EL (cell line): Measurements from ENCODE around the gene PI4KA.
"Not testable (repeated sequence)": the region's sequence is repeated elsewhere in the genome, so short reads cannot be mapped to it uniquely, and the experiment has no call there.

Source experiments
- DNase-seq: peaks from one replicate; pipeline ENCODE4 v3.0.0-alpha.2; 2016

PI4KA gene

DNA sequence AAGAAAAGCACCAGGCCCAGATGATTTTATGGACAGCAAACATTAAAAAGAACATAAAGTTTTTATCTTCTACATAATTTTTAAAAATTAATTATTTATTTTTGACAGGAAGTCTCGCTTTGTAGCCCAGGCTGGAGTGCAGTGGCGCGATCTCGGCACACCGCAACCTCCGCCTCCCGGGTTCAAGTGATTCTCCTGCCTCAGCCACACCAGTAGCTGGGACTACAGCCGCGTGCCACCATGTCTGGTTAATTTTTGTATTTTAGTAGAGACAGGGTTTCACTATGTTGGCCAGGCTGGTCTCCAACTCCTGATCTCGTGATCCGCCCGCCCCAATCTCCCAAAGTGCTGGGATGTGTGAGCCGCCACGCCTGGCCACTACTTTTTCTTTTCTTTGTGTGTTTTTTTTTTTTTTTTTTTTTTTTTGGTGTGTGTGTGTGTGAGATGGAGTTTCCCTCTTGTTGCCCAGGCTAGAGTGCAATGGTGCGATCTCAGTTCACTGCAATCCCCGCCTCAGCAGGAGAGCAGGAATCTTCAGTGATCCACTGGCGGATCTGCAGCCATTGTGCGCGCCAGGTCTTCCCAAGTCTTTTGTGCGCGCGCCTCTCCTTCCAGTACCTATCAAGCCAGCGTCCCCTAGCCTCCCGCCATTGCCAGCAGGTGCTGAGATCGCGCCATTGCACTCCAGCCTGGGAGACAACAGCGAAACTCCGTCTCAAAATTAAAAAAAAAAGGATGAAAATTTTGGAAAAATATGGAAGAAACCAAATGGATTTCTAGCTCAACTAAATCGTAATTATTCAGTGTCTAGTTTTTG lies 171.0 kb downstream of the PI4KA start:
- not testable (repeated sequence) for DNase-seq

DNA sequence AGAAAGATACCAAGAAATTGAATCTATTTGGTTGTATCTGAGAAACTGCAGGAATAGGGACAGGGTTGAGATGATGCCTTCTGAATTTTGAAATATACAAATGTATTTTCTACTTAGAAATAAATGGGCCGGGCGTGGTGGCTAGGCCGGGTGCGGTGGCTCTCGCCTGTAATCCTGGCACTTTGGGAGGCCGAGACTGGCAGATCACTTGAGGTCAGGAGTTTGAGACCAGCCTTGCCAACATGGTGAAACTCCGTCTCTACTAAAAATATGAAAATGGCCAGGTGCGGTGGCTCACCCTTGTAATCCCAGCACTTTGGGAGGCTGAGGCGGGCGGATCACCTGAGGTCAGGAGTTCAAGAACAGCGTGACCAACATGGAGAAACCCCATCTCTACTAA lies 172.8 kb downstream of the PI4KA start:
- not testable (repeated sequence) for DNase-seq

DNA sequence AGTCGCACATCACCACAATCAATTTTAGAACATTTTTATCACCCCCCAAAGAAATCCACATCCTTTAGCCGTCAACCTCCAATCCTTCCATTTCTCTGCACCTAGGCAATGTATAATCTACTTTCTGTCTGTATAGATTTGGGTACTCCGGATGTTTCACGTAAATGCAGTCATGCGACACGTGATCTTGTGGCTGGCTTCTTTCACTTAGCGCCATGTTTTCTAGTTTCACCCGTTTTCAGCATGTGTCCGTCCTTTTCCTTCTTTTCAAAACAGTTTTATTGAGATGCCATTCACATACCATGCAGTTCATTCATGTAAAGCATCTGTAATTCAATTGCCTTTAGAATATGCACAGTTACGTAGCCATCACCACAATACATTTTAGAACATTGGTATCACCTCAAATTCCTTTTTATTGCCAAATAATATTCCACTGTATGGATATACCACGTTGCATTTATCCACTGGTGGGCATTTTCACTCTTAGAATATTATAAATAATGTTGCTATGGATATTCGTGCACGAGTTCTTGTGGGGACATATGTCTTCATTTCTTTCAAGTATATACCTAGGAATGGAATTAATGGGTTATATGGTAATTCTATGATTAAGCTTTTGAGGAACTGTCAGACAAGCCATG lies 179.7 kb downstream of the PI4KA start:
- not testable (repeated sequence) for DNase-seq

DNA sequence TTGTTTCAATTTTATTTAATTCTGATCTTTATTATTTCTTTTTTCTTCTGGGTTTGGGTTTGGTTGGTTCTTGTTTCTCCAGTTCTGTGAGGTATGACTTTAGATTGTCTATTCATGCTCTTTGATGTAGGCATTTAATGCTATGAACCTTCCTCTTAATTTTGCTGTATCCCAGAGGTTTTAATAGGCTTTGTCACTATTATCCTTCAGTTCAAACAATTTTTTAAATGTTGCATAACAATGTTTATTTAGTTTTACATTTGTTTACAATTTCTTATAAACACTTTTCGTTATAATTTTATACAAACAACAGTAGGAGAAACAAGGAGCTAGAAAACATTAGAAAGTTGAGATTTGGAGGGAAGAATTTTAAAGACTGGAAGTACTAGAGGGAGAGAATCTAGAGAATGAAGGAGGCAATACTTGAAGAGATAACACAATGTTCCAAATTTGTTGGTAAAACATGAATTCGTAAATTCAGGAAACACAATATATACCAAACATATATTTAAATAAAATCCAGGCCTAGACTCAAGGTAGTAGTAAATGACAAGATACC lies 180.8 kb downstream of the PI4KA start:
- DNase-seq = no peak

DNA sequence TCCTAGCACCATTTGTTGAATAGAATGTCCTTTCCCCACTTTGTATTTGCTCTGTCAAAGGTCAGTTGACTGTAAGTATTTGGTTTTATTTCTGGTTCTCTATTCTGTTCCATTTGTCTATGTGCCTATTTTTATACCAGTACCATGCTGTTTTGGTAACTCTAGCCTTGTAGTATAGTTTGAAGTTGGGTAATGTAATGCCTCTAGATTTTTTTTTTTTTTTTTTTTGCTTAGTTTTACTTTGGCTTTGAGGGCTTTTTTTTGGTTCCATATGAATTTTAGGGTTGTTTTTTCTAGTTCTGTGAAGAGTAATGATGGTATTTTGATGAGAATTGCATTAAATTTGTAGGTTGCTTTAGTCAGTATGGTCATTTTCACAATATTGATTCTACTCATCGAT lies 183.0 kb downstream of the PI4KA start:
- not testable (repeated sequence) for DNase-seq

DNA sequence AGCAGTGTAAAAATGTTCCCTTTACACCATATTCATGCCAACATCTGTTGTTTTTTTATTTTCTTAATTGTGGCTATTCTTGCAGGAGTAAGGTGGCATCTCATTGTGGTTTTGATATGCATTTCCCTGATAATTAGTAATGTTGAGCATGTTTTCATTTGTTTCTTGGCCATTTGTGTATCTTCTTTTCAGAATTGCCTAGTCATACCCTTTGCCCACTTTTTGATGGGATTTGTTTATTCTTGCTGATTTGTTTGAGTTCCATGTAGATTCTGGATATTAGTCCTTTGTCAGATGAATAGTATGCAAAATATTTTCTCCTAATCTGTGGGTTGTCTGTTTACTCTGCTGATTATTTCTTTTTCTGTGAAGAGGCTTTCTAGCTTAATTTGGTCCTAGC lies 183.6 kb downstream of the PI4KA start:
- DNase-seq = no peak

DNA sequence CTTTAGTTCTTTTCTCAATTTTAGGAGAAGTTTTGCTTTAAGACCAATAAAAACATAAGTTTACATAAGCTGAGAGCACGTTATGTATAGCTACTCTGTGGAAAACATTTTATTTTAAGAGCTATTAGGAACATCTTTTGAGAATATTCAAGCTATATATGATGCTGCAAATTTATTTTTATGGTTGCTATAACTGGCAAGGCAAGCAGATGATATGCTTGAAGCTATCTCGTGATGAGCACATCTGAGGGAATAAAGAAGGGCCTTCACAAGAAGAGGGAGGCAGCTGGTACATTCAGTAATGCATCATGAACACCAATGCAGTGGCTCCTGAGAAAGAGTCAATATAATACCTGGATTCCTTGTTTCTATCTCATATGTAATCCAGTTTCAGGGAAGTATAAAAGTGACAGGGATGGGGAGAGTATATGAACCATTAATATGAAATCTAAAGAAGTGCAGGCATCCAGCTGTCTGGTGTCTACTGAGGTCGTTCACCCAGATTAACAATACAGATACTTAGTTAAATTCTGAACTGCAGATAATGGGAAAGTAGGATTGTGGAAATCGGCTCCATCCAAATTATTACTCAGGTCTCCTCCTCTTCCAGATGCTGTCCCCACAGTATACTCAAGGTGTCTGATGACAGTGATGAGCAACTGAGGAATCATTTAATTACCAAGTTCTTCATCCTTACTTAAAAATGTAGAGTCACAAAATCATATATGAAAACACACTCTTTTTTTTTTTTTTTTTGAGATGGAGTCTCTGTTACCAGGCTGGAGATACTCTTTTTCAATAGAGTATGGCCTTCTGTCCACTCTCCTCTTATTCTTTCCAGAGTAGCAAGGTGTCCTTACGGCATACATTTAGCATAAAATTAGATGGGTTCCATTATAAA lies 185.1 kb downstream of the PI4KA start:
- no peak for DNase-seq

DNA sequence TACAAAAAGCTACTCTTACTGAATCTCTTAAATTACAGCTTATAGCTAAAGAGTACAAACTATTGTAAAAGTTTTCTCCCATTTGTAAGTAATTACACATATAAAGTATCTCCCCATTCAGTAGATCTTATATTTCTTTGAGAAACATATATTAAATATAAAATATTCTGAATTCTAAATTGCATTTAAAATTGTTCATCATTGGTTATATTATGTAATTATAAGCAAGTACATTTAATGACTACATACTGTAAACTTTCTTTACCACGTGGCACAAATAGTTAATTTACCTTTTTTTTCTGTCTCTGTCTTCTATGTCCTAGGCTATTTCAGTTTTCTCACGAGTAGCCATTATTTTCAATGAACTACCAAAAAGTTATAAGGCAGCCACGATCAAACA lies 185.9 kb downstream of the PI4KA start:
- no peak for DNase-seq

DNA sequence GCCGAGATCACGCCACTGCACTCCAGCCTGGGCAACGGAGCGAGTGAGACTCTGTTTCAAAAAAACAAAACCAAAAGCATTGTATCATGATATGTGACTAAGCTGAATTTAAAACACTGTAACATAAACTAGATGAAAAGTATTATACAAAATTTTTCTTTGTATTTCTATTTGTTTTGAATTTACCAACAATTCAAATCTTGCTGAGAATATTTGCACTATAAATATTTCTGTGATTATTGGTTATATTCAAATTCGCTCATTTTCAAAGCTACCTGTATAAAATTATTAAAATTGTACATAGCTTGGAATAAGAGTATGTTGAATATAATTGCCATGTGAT lies 186.6 kb downstream of the PI4KA start:
- no peak for DNase-seq

DNA sequence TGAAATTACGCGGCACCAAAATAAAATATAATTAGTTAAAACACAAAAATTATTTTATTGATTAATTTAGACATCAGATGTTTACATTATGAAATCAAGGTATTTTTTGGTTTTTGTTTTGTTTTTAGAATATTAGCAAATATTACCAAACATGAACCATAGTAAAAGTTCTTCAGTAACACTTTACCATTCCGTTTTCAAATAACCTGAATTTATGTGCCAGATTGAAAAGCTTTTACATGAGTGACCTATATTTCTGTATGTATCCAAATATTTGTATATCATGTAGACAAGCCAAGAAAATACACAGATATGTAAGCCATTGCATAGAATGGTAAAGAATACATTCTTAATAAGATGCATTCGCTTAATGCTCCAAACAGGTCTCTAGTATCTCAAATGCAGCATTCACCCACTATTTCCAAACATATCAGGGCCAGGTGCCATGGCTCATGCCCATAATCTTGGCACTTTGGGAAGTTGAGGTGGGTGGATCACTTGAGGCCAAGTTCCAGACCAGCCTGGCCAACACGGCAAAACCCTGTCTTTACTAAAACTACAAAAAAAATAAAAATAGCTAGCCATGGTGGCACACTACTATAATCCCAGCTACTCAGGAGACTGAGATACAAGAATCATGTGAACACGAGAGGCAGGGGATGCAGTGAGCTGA lies 187.1 kb downstream of the PI4KA start:
- no peak for DNase-seq

DNA sequence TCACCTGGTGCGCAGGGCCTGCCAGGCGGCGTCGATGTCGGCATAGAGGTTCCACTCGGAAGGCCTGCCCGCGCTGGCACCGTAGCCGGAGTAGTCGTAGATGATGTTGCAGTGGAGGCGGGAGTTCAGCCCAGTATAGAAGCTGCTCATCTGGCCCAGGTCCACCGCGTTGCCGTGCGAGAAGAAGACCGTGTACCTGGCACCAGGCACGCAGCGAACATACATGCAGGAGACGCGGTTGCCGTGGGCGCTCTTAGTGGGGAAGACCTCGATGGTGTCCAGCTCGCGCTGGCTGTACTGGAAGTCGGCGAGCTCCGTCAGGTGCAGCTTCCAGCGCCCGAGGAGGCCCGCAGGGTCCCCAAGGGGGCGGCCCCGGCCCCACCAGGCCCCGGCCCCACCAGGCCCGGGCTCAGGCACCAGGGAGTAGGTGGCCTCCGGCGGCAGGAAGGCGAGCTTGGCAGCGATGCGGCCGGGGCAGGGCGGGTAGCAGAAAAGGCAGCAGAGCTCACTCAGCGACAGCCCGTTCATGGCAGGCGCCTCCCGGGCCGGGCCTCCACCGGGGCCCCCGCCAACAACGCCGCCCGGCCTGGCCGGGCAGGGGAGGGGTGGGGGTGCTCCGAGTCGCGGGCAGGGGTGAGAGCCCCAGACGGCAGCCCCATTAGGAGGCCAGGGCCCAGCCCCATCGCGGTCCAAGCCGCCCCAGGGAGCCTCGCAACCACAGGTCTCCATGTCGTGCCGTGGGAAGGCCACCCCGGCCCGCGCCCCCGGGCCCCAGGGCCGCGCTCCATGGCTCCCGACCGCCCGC lies 188.0 kb downstream of the PI4KA start:
- DNase-seq = not testable (repeated sequence)

DNA sequence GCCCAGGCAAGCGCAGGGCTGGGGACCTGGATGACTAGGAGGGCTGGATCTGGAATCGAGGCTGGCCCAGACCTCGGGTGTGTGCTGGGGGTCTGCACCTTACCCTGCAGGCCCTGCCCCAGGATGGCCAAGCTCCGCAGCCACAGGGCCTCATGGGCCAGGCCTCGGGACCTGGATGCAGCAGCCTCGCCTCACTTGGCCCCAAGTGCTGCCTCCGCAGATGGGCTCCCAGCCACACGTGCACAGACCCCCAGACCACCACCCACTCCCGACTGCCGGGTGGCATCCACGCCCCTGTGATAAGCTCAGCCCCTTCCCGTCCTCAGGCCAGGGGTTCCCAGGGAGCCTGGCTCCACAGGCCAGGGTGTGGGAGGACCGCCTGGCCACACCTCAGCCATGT lies 188.7 kb downstream of the PI4KA start:
- DNase-seq = not testable (repeated sequence)

DNA sequence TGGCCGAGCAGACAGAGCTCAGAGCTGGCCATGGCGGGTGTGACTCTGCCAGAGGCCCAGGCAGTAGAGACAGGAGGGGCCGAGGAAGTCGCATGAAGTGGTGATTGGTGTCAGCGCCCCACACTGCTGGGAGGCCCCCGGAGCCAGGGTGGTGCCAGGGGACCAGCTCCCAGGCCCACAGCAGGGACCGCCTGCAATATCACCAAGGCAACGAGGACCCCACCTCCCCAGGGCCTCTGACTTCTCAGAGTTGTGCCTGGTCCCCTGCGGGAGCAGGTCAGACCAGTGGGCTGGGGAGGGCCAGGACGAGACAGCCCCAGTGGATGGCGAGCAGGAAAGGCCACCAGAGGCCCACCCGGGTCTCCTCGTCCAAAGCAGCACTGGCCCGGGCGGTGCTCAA lies 189.1 kb downstream of the PI4KA start:
- not testable (repeated sequence) for DNase-seq

DNA sequence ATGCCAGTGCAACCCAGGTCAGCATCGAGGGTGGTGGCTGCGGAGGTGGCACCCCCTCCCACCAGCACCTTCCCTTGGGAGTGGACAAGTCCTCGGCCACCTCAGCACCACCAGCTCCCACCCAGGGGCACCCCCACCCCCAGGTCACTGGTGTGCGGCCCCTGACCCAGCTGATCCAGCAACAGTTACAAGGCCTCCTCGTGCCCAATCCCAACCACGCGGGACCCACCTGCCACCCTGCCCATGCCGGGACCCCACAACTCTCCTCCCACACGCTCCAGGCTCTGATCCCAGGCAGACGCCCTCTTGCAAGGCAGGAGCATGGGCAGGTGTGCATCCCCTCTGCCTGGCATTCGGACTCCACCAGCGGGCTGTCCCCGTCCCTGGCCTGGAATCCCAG lies 189.8 kb downstream of the PI4KA start:
- DNase-seq = not testable (repeated sequence)

DNA sequence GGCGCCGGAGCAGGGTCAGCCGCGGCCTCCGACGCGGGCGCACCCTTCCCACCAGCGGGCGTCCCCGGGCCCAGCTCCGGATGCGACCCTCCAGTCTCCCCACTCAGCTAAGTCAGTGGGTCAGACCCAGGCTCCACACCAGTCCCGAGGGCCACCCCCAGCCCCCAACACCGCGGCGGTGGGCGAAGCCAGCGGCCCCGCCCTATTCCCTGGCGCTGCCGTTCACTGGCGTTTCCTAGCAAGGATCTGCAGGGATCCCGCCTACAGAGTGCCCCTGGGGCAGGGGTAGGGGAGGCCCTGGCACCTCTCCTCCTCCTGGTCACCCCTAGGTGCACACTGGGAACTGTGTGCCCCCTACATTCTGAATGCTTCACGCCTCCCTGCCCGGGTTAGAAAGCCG lies 190.4 kb downstream of the PI4KA start:
- DNase-seq = not testable (repeated sequence)

DNA sequence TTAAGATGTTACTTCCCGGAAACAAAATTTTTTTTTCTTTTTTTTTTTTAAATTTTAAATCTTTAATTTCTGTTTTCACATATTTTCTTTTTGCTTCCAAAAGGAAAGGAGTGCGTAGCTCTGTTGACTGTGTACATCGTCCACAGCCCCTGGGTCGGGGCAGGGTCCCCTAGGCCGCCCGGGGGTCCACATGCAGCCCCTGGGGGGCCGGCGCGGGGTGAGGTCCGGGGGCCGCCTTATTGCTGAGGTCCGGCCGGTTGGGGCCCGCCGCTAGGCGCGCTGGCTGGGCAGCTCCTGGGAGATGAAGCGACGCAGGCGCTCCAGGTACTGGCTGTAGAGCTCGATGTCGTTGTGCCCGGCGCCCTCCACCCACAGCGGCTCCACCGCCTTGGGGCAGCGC lies 191.1 kb downstream of the PI4KA start:
- DNase-seq = not testable (repeated sequence)

DNA sequence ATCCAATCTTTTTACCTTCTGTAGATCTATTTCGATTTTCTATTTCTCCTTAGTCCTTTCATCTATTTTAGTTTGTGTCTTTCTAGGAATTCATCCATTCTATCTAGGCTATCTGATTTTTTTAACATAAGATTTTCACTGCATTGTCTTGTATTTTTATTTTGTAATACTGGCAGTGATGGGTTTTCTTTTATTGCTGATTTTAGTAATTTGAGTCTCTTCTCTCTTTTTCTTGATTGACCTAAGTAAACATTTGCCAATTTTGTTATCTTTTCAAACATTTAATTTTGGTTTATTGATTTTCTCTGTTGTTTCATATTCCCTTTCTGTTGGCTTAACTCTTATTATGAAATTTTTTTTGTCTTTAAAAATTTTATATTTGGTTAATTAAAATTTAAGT lies 192.1 kb downstream of the PI4KA start:
- DNase-seq = no peak

DNA sequence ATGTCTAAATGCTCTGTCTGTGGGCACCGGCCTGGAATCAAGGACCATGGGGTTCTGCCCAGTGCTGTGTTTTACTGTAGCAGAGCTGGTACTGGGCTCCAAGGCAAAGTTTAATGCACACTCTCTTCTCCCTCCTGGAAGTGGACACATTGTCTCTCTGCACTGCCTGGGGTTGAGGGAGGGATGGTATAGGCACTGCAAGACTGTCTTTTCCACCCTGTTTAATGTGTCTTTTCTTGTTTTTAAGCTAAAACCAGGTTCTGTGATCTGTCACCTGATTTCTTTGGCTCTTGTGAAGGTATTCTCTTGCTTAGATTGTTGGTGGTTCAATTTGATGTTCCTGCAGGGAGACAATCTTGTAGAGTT lies 194.0 kb downstream of the PI4KA start:
- no peak for DNase-seq

DNA sequence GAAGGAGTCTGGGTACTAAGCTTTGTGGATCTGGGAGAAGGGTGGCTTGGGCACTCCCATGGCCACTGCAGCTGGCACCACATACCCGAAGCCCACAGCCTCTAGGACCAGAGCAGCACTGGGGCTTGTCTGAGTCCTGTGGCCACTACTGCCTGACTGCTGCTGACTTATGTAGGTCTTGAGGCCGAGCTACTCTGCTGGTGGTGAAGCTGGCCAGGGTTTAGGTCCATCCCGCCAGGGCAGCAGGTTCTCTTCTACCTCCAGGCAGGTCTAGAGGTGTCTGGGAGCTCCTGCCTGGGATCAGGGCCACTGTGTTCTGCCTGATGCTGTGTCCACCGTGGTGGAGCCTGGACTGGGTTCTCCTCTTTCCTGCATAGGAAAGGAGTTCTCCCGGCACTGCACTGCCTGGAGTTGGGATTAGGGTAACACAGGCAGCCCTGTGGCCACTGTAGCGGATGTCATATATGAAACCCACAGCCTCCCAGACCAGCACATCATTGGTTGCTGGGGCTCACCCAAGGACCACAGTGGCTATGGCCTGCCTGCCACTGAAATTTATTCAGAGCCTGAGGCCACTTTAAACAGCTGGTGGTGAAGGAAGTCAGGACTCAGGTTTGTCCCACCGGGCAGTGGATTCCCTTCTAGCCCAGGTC lies 194.5 kb downstream of the PI4KA start:
- no peak for DNase-seq

DNA sequence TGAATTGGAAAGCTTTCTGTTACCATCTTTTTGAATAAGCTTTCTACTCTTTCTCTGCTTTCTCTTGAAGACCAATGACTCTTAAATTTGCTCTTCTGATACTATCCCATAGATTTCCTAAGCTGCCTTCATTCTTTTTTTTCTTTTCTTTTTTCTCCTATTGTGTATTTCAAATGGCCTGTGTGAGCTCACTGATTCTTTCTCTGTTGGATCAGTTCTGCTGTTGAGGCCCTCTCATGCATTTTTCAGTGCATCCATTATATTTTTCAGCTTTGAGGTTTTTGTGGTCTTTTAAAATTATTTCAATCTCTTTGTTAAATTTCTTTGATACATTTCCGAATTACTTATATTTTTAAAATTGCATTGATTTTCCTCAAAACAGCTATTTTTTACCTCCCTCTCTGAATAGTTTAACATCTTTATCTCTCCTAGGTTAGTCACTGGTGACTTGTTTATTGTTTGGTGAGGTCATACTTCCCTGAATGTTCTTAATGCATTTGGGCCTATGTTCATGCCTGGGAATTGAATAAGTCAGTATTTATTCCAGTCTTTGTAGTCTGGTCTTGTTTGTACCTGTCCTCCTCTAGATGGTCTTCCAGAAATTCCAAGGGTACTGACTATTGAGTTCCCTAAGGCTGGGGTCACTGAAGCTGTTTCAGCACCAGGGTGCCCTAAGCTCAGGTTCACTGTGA lies 195.3 kb downstream of the PI4KA start:
- no peak for DNase-seq
